NK-92 treated with Interleukin-12 subunit alpha and Interleukin-12 subunit beta, amount 100 ng/mL, for 24 hours (cell line): ENCODE measurements around the gene HSF5.

Source experiments
- DNase-seq: peaks from one replicate; lab custom pipeline; 2025; lab: John Stamatoyannopoulos, UW

HSF5 gene

GRCh38 chr17:58385359-58385899 lies 102.8 kb downstream of the HSF5 start:
- DNase-seq = no peak

GRCh38 chr17:58384897-58385296 lies 103.3 kb downstream of the HSF5 start:
- DNase-seq = no peak

- no peak for DNase-seq
These were observed 104.2 kb downstream of the HSF5 start for GRCh38 chr17:58383892-58384462.

- DNase-seq = no peak
These were observed 105.4 kb downstream of the HSF5 start for GRCh38 chr17:58382872-58383242.

- no peak for DNase-seq
These were observed 105.9 kb downstream of the HSF5 start for GRCh38 chr17:58382108-58382871.

- DNase-seq = no peak
These were observed 106.8 kb downstream of the HSF5 start for GRCh38 chr17:58381124-58382035.

- no peak for DNase-seq
These were observed 107.7 kb downstream of the HSF5 start for GRCh38 chr17:58380207-58381123.

GRCh38 chr17:58379511-58379824 lies 108.7 kb downstream of the HSF5 start:
- DNase-seq = no peak

GRCh38 chr17:58378733-58379510 lies 109.3 kb downstream of the HSF5 start:
- no peak for DNase-seq

- no peak for DNase-seq
These were observed 110.5 kb downstream of the HSF5 start for GRCh38 chr17:58377661-58378060.

GRCh38 chr17:58377093-58377601 lies 111.1 kb downstream of the HSF5 start:
- no peak for DNase-seq

GRCh38 chr17:58376472-58377000 lies 111.7 kb downstream of the HSF5 start:
- DNase-seq = no peak

GRCh38 chr17:58375811-58376210 lies 112.4 kb downstream of the HSF5 start:
- no peak for DNase-seq

GRCh38 chr17:58375256-58375655 lies 113.0 kb downstream of the HSF5 start:
- DNase-seq = no peak

- DNase-seq = no peak
These were observed 114.3 kb downstream of the HSF5 start for GRCh38 chr17:58373923-58374322.

GRCh38 chr17:58373003-58373402 lies 115.2 kb downstream of the HSF5 start:
- no peak for DNase-seq

- no peak for DNase-seq
These were observed 116.8 kb downstream of the HSF5 start for GRCh38 chr17:58371300-58371950.

- DNase-seq = no peak
These were observed 117.5 kb downstream of the HSF5 start for GRCh38 chr17:58370716-58371115.

- DNase-seq = no peak
These were observed 117.9 kb downstream of the HSF5 start for GRCh38 chr17:58370309-58370708.
